HL-60 (cell line): ENCODE data around the gene FBXO15.

Experiments
- DNase-seq, 2 experiments: peaks; one replicate each; pipeline ENCODE4 v3.0.0-alpha.2; 2010 to 2020; ENCODE audit warnings: low read depth in 1 of 2, low spot score in 1 of 2
- H3K27ac ChIP-seq: fragments of 250-450 bp; sonication (Bioruptor Pico); replicated peaks from 2 replicates; pipeline ENCODE4 v1.5.1; 2020; ENCODE audit warnings: mild to moderate bottlenecking, moderate library complexity
- H3K27me3 ChIP-seq: fragments of 250-450 bp; sonication (Bioruptor Pico); 2 replicates; pipeline ENCODE4 v1.5.1; 2021; ENCODE audit warnings: mild to moderate bottlenecking, moderate library complexity; ENCODE audit not compliant: insufficient read depth, poor library complexity, severe bottlenecking
- H3K4me3 ChIP-seq: replicated peaks from 2 replicates; pipeline ENCODE4 v1.5.1; 2011; ENCODE audit warnings: mild to moderate bottlenecking, control low read depth, low read length; ENCODE audit not compliant: insufficient read depth
- GABPA ChIP-seq: IDR thresholded peaks from 2 replicates; pipeline ENCODE4 v1.6.1; 2012; ENCODE audit warnings: low read depth
- POLR2AphosphoS5 ChIP-seq: IDR thresholded peaks from 2 replicates; pipeline ENCODE4 v1.6.1; 2012; ENCODE audit warnings: low read depth
- SPI1 ChIP-seq: IDR thresholded peaks from 2 replicates; pipeline ENCODE4 v1.6.1; 2012; ENCODE audit warnings: low read depth, mild to moderate bottlenecking, borderline replicate concordance
- TF ChIP-seq, protein P1 (sequence below): IDR thresholded peaks from 2 replicates; pipeline ENCODE4 v1.6.1; 2012; ENCODE audit warnings: low read depth; ENCODE audit not compliant: insufficient replicate concordance
- TF ChIP-seq, protein P2 (sequence below): IDR thresholded peaks from one replicate; pipeline ENCODE4 v1.5.1; 2011; ENCODE audit warnings: low read length, control low read depth, inconsistent platforms; ENCODE audit not compliant: insufficient read depth

Gene FBXO15

DNA sequence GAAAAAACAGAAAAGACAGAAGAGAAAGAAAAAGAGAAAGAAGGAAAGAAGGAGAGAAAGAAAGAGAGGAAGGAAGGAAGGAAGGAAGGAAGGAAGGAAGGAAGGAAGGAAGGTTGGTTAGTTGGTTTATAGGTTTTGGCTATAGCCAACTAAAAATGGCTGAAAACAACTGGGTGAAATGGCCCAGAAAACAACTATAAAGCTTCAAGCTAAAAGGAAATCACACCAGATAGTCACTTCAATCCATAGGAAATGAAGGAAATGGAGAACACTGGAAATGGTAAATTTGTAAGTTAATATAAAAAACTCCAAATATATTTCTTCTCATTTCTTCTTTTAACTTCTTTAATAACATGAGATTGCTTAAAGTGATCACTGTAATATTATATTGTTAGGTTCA, 118.5 kb downstream of the FBXO15 start:
- no peak for TF ChIP-seq POLR2AphosphoS5
- TF ChIP-seq GABPA: no peak
- no peak for TF ChIP-seq SPI1
- TF ChIP-seq, protein P1, sequence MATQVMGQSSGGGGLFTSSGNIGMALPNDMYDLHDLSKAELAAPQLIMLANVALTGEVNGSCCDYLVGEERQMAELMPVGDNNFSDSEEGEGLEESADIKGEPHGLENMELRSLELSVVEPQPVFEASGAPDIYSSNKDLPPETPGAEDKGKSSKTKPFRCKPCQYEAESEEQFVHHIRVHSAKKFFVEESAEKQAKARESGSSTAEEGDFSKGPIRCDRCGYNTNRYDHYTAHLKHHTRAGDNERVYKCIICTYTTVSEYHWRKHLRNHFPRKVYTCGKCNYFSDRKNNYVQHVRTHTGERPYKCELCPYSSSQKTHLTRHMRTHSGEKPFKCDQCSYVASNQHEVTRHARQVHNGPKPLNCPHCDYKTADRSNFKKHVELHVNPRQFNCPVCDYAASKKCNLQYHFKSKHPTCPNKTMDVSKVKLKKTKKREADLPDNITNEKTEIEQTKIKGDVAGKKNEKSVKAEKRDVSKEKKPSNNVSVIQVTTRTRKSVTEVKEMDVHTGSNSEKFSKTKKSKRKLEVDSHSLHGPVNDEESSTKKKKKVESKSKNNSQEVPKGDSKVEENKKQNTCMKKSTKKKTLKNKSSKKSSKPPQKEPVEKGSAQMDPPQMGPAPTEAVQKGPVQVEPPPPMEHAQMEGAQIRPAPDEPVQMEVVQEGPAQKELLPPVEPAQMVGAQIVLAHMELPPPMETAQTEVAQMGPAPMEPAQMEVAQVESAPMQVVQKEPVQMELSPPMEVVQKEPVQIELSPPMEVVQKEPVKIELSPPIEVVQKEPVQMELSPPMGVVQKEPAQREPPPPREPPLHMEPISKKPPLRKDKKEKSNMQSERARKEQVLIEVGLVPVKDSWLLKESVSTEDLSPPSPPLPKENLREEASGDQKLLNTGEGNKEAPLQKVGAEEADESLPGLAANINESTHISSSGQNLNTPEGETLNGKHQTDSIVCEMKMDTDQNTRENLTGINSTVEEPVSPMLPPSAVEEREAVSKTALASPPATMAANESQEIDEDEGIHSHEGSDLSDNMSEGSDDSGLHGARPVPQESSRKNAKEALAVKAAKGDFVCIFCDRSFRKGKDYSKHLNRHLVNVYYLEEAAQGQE: no peak
- TF ChIP-seq, protein P2, sequence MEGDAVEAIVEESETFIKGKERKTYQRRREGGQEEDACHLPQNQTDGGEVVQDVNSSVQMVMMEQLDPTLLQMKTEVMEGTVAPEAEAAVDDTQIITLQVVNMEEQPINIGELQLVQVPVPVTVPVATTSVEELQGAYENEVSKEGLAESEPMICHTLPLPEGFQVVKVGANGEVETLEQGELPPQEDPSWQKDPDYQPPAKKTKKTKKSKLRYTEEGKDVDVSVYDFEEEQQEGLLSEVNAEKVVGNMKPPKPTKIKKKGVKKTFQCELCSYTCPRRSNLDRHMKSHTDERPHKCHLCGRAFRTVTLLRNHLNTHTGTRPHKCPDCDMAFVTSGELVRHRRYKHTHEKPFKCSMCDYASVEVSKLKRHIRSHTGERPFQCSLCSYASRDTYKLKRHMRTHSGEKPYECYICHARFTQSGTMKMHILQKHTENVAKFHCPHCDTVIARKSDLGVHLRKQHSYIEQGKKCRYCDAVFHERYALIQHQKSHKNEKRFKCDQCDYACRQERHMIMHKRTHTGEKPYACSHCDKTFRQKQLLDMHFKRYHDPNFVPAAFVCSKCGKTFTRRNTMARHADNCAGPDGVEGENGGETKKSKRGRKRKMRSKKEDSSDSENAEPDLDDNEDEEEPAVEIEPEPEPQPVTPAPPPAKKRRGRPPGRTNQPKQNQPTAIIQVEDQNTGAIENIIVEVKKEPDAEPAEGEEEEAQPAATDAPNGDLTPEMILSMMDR: no peak
- DNase-seq: no peak
- H3K27me3 ChIP-seq: no peaks in the 10 kb centered on the region
- H3K4me3 ChIP-seq: no peak overlapping the region
- H3K27ac ChIP-seq: no peak overlapping the region
